NB4 (cell line): Measurements from ENCODE around the gene UBL7.

ENCODE experiments used
- CTCF ChIP-seq: IDR thresholded peaks from one replicate; pipeline ENCODE4 v1.5.1; 2012; ENCODE audit warnings: low read depth, low read length
- POLR2A ChIP-seq: IDR thresholded peaks from 2 replicates; pipeline ENCODE4 v1.6.1; 2011; ENCODE audit warnings: mild to moderate bottlenecking; ENCODE audit not compliant: insufficient read length; ENCODE audit errors: extremely low read depth

- TF ChIP-seq CTCF, result no peak
- no peak for TF ChIP-seq POLR2A
Observed at GRCh38 chr15:74434263-74435136, 26.5 kb downstream of the UBL7 start.
